Non-pigmented ciliary epithelial cell (primary cell): Measurements from ENCODE around the gene DRC7.
"Not testable (repeated sequence)": the region's sequence is repeated elsewhere in the genome, so short reads cannot be mapped to it uniquely, and the experiment has no call there.

Experiments
- DNase-seq: peaks from one replicate; pipeline ENCODE4 v3.0.0-alpha.2; 2010; ENCODE audit warnings: low read depth

Gene DRC7

GRCh38 chr16:57660715-57661463, 33.7 kb upstream of the DRC7 start:
- no peak for DNase-seq

DNA sequence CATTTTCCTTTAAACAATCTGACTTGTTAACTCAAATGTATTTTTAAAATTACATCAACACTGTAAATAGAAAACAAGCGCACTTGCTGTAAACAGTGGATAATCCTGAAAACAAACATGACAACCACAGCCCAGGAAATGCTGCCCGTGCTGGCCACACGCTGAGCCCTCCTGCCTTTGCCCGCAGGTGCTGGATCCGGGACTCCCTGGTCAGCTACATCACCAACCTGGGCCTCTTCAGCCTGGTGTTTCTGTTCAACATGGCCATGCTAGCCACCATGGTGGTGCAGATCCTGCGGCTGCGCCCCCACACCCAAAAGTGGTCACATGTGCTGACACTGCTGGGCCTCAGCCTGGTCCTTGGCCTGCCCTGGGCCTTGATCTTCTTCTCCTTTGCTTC, 33.1 kb upstream of the DRC7 start:
- DNase-seq: no peak

GRCh38 chr16:57661936-57662906, 32.4 kb upstream of the DRC7 start:
- no peak for DNase-seq

- DNase-seq: no peak
Observed at GRCh38 chr16:57663436-57663835, 31.2 kb upstream of the DRC7 start.

DNA sequence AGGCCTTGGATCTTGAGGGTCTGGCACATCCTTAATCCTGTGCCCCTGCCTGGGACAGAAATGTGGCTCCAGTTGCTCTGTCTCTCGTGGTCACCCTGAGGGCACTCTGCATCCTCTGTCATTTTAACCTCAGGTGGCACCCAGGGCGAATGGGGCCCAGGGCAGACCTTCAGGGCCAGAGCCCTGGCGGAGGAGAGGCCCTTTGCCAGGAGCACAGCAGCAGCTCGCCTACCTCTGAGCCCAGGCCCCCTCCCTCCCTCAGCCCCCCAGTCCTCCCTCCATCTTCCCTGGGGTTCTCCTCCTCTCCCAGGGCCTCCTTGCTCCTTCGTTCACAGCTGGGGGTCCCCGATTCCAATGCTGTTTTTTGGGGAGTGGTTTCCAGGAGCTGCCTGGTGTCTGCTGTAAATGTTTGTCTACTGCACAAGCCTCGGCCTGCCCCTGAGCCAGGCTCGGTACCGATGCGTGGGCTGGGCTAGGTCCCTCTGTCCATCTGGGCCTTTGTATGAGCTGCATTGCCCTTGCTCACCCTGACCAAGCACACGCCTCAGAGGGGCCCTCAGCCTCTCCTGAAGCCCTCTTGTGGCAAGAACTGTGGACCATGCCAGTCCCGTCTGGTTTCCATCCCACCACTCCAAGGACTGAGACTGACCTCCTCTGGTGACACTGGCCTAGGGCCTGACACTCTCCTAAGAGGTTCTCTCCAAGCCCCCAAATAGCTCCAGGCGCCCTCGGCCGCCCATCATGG, 30.5 kb upstream of the DRC7 start:
- DNase-seq: no peak

DNA sequence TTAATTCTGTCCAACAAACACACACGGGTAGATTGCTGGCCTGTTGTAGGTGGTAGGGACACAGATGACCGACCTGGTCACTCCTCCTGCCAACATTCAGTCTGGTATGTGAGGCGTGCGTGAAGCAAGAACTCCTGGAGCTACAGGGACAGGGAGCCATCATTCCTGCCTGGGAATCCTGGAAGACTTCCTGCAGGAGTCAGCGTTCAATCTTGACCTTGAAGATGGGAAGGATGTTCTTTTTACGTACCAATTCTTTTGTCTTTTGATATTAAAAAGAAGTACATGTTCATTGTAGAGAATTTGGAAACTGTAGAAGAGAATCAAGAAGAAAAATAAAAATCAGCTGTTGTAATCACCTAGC, 30.0 kb upstream of the DRC7 start:
- DNase-seq: no peak

- DNase-seq: no peak
Observed at GRCh38 chr16:57665541-57665940, 29.1 kb upstream of the DRC7 start.

GRCh38 chr16:57666353-57667047, 28.1 kb upstream of the DRC7 start:
- no peak for DNase-seq

GRCh38 chr16:57667048-57667525, 27.5 kb upstream of the DRC7 start:
- no peak for DNase-seq

DNA sequence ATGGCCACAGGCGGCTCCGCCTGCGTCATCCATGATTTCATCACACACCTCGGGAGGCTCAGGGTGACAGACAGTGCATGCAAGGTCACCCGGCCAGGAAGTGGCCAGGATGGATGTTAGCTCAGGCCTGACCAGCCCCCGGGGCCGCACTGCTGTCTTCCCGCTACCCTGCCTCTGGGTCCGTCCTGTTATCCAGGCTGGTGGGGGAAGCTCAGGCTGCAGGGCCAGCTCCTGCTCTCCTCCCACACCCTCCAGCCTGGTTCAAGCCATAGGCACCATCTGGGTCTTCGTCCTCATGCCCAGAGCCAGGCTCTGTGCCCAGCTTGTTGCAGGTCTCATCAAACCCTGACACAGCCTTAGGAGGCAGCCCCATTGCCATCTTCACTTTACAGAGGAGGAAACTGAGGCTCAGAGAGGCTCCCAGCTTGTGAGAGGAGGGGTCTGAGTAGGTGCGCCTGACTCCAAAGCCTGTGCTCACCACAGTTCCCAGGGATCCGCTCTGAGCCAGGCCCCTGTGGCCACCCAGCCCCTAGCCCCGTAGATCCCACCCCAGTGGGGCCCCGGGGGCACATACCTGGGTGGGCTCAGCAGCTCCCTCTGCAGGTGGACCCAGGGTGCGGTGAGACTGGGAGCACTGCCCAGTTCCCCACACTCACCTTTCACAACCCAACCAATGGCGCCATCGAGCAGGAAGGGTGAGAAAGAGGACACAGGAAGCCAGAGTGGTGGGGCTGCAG, 26.9 kb upstream of the DRC7 start:
- DNase-seq: no peak

DNA sequence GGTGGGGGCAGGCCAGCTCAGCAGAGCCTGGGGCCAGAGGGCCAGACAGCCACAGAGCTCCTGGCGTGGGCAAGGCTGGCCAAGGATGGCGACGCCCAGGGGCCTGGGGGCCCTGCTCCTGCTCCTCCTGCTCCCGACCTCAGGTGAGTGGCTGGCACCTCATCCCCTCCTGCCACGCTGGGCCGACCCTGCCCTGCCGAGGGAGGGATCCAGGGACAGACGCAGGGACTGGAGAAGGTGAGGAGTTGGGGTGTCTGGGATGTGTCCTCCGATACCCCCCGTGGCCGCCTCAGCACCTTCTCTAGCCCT, 26.4 kb upstream of the DRC7 start, which contains the start of gene ADGRG3:
TSS of gene ADGRG3 (plus strand) at position 44 of the 309 bp plus-strand sequence. CDS start at position 86, 42 bp downstream.
- no peak for DNase-seq

DNA sequence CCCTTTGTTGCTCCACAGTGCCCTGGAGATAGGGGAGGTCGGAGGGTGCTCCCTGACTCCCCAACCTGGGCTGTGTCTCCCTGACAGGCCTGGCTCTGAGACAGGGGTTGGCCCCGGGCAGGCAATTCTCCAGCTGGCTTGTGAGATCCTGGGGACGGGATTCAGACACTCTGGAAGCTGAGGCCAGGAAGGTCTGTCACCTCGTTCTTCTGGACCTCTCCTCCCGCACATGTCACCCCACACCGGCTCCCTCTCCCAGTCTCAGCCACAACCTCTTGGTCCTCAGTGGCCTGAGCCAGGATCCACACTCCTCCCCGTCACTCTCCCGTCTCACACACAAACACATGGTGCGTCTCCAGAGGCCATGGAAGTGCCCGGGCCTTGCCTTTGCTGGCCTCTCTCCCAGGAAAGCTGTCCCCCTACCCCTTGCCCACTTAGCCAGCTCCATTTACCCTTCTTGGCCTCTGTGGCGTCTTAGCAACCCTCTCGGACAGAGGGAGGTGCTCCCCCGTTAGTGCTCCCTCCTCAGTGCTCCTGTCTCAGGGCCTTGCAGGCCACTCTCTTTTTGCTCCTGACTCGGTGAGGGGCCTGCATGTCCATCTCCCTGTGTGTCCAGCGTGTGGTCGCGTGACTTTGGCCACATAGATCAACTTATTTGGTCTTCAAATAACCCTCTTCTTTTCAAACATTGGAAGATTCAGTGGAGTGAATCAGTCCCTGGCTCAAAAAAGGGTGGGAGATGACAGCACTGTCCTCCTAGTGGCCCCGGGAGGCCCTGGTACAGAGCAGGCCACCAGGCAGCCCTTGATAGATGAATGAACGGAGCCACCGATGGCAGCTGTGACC, 25.8 kb upstream of the DRC7 start:
- no peak for DNase-seq

DNA sequence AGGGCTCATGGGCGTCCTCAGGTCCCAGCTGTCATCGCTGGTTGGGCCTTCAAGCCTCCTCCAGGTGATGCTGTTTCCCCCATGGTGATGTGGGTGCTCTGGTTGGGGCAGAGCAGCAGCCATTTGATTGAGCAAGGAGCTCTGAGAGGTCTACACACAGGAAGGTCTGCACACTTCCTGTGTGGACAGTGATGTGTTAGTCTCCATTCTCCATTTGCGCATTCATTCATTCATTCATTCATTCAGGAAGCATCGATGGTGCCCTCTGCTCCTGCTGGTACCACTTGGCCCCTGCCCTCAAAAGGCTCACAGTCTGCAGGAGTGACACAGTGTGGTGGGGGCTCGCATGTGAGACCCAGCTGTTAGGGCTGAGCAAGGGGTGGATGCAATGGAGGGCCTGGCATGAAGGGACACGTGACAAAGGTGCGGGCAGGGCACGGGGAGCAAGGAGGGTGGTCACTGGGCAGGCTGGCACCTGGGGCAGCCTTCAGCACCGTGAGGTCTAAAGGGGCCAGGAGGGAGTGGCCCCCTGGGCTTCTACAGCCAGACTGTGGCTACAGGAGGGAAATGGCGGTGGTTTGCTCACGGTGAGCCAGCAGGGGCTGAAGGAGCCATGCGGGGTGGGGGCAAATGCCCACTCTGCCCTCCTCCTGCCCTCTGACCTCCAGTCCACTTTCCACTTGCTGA, 25.0 kb upstream of the DRC7 start:
- DNase-seq: no peak

GRCh38 chr16:57670196-57670595, 24.4 kb upstream of the DRC7 start:
- no peak for DNase-seq

GRCh38 chr16:57671451-57671850, 23.2 kb upstream of the DRC7 start:
- DNase-seq: not testable (repeated sequence)

DNA sequence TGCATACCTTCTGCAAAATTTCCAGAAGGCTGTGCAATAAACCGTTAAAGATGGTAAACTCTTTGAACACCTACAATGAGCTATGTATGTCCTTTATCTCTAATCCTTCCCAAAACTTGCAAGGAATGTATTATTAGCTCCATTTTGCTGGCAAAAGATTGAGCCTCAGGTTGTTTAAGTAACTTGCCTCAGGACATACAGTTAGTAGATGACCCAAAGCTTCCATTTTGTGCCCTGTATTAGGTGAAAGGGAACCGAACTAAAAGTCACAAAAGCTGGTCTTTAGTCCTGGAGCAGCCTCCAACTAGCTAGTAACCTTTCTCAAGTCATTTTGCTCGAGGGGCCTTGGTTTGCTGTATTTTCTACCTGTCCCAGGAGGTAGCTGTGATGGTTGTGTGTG, 22.2 kb upstream of the DRC7 start:
- DNase-seq: no peak

DNA sequence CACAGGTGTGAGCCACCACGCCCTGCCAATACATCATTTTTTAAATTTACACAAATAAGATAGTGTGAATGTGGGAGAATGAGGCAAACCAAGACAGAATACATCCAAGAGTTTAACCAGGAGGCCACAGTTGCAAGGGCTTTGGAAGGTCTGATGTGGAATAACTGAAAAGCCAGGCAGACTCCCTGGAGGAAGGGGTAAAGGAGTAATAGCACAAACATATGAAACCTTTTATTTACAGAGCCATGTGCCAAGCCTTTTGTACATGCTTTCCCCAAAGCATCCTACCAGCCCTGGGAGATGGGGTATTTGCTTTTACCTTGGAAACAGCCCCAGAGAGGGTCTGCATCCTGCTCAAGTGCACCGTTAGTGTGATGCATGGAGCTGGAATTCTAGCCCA, 21.8 kb upstream of the DRC7 start:
- DNase-seq: no peak

GRCh38 chr16:57675741-57676551, 18.7 kb upstream of the DRC7 start:
- no peak for DNase-seq
